NCI-H748 treated with DMSO at 0.1 percent for 48 hours (cell line): ENCODE results near the gene GDPGP1.
"Not testable (repeated sequence)": the region's sequence is repeated elsewhere in the genome, so short reads cannot be mapped to it uniquely, and the experiment has no call there.

Source experiments
- DNase-seq: peaks from one replicate; lab custom pipeline; 2025; lab: John Stamatoyannopoulos, UW

The GDPGP1 gene

GRCh38 chr15:90261811-90262210, 27.8 kb downstream of the GDPGP1 start:
- DNase-seq: no peak

GRCh38 chr15:90262426-90262825, 28.4 kb downstream of the GDPGP1 start:
- DNase-seq: no peak

GRCh38 chr15:90264671-90265070, 30.7 kb downstream of the GDPGP1 start:
- DNase-seq: no peak

GRCh38 chr15:90265271-90266060, 31.5 kb downstream of the GDPGP1 start, which contains the start of gene NGRN:
Gene NGRN, plus strand, starts transcription at chr15:90265672. Its CDS starts 41 bp downstream, at chr15:90265713.
- peak; percentile 71 for DNase-seq

GRCh38 chr15:90266061-90266431, 32.0 kb downstream of the GDPGP1 start:
- peak; percentile 47 for DNase-seq

GRCh38 chr15:90266485-90266884, 32.5 kb downstream of the GDPGP1 start:
- DNase-seq: no peak

GRCh38 chr15:90268415-90268814, 34.4 kb downstream of the GDPGP1 start:
- DNase-seq: no peak

GRCh38 chr15:90270502-90271150, 36.6 kb downstream of the GDPGP1 start:
- no peak for DNase-seq

- no peak for DNase-seq
These were observed 37.6 kb downstream of the GDPGP1 start for GRCh38 chr15:90271459-90272166.

GRCh38 chr15:90278467-90278866, 44.5 kb downstream of the GDPGP1 start:
- DNase-seq: not testable (repeated sequence)

GRCh38 chr15:90280743-90281142, 46.7 kb downstream of the GDPGP1 start:
- DNase-seq: not testable (repeated sequence)

- DNase-seq: not testable (repeated sequence)
These were observed 47.6 kb downstream of the GDPGP1 start for GRCh38 chr15:90281637-90282036.

- no peak for DNase-seq
These were observed 52.7 kb downstream of the GDPGP1 start for GRCh38 chr15:90286678-90287077.

- no peak for DNase-seq
These were observed 53.1 kb downstream of the GDPGP1 start for GRCh38 chr15:90287101-90287500.

- DNase-seq: no peak
These were observed 53.9 kb downstream of the GDPGP1 start for GRCh38 chr15:90287946-90288345.

GRCh38 chr15:90291679-90292356, 57.8 kb downstream of the GDPGP1 start:
- no peak for DNase-seq

GRCh38 chr15:90293040-90293810, 59.2 kb downstream of the GDPGP1 start:
- DNase-seq: peak; percentile 35

GRCh38 chr15:90294159-90294558, 60.1 kb downstream of the GDPGP1 start:
- no peak for DNase-seq

- no peak for DNase-seq
These were observed 60.7 kb downstream of the GDPGP1 start for GRCh38 chr15:90294601-90295269.

- DNase-seq: no peak
These were observed 61.2 kb downstream of the GDPGP1 start for GRCh38 chr15:90295270-90295648.
